ENCODE data around the gene PTPRCAP. TPM values are rescaled to one million over a fixed set of nuclear protein-coding genes. Genes with fewer than 3 reads are reported as not detected.

Gene PTPRCAP
- total RNA-seq, 6 experiments from 2014 or later, result 0.35 to 0.50 (median 0.40) TPM; not detected in 3

DNA sequence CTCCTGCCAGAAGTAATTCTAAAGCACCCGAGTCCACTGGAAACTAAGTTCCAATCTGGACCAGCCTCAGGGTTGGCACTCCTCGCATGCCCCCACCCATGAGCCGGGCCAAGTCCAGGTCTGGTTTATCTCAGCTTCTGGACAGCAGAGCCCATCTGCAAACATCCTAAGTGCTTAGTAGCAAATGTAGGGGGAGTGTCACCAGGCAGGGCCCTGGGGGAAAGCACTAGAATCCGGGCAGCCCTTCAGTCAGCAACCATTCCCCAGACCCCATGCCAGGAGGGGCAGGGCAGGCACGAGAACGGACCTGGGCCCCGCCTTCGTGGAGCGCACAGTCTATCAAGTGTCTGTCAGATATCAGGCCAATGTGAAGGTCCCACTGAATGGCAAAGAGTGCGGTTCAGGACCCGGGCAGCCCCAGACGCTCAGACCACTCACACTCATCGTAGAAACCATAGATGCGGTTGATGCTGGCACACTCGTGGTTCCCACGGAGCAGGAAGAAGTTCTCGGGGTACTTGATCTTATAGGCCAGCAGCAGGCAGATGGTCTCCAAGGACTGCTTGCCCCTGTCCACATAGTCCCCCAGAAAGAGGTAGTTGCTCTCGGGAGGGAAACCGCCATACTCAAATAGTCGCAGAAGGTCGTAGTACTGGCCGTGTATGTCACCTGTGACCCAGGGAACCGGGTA is 37.1 kb downstream of the PTPRCAP start:
- H3K27ac Mint-ChIP-seq, result peak overlapping the region; percentile 59; the same call in 1 of the 2 replicates
- H3K36me3 Mint-ChIP-seq (ENCODE audit: low read depth), result peaks cover 7% of the 10 kb centered on the region; the same call in 1 of the 2 replicates
- H3K27me3 Mint-ChIP-seq (ENCODE audit: insufficient read depth), result no peaks in the 10 kb centered on the region
- no peak for DNase-seq
- peak overlapping the region; percentile 87 for H3K4me3 Mint-ChIP-seq
- H3K9me3 Mint-ChIP-seq, result no peaks in the 10 kb centered on the region
- H3K4me1 Mint-ChIP-seq (ENCODE audit: low read depth), result peaks cover 9% of the 10 kb centered on the region
- TF ChIP-seq CTCF (IDR thresholded peaks at IDR 0.05), result no peak

- peaks cover 9% of the 10 kb centered on the region for H3K4me1 Mint-ChIP-seq (ENCODE audit: low read depth)
- no peak overlapping the region for H3K27ac Mint-ChIP-seq
- TF ChIP-seq CTCF (IDR thresholded peaks at IDR 0.05), result no peak
- H3K9me3 Mint-ChIP-seq, result no peaks in the 10 kb centered on the region
- H3K27me3 Mint-ChIP-seq (ENCODE audit: insufficient read depth), result no peaks in the 10 kb centered on the region; the same call in 1 of the 2 replicates
- peaks cover 7% of the 10 kb centered on the region; the same call in 1 of the 2 replicates for H3K36me3 Mint-ChIP-seq (ENCODE audit: low read depth)
- H3K4me3 Mint-ChIP-seq, result no peak overlapping the region
- DNase-seq, result no peak
These were observed 38.6 kb downstream of the PTPRCAP start for GRCh38 chr11:67398661-67399563.

GRCh38 chr11:67397986-67398660 is 39.4 kb downstream of the PTPRCAP start:
- Mint-ChIP-seq H3K9me3 (no peaks in the 10 kb centered on the region), H3K4me3 (no peak overlapping the region), H3K4me1 (ENCODE audit: low read depth) (peaks cover 9% of the 10 kb centered on the region), H3K27ac (no peak overlapping the region), H3K36me3 (ENCODE audit: low read depth) (peaks cover 7% of the 10 kb centered on the region; the same call in 1 of the 2 replicates), H3K27me3 (ENCODE audit: insufficient read depth) (no peaks in the 10 kb centered on the region; the same call in 1 of the 2 replicates)
- TF ChIP-seq CTCF (IDR thresholded peaks at IDR 0.05), result no peak
- DNase-seq, result no peak

GRCh38 chr11:67397536-67397935 is 39.9 kb downstream of the PTPRCAP start:
- peaks cover 13% of the 10 kb centered on the region for H3K4me1 Mint-ChIP-seq (ENCODE audit: low read depth)
- H3K27ac Mint-ChIP-seq, result no peak overlapping the region
- H3K36me3 Mint-ChIP-seq (ENCODE audit: low read depth), result peaks cover 7% of the 10 kb centered on the region; the same call in 1 of the 2 replicates
- H3K4me3 Mint-ChIP-seq, result no peak overlapping the region
- H3K27me3 Mint-ChIP-seq (ENCODE audit: insufficient read depth), result no peaks in the 10 kb centered on the region; the same call in 1 of the 2 replicates
- H3K9me3 Mint-ChIP-seq, result no peaks in the 10 kb centered on the region
- TF ChIP-seq CTCF (IDR thresholded peaks at IDR 0.05), result no peak
- DNase-seq, result no peak
